Naive B cell (primary cell): Measurements from ENCODE around the gene GTF2H3. TPM values are rescaled to one million over a fixed set of nuclear protein-coding genes. Genes with fewer than 3 reads are reported as not detected.

Experiments used
- ATAC-seq, 2 donors: fragments of 150-1000 bp; cut with Tn5 transposase; 2 replicates each; pipeline ENCODE4 v1.10.0; 2021; ENCODE audit warnings: low read depth in 2 of 2, mild to moderate bottlenecking in 2 of 2, moderate library complexity in 2 of 2
- DNase-seq: peaks from one replicate; pipeline ENCODE4 v3.0.0; 2022
- H3K27ac Mint-ChIP-seq, 6 donors: one replicate each; pipeline ENCODE4 v1.8.0; 2020 to 2022; ENCODE audit warnings: mild to moderate bottlenecking in 6 of 6, mixed read lengths in 6 of 6, moderate library complexity in 5 of 6, inconsistent platforms in 2 of 6
- H3K27me3 Mint-ChIP-seq, 3 donors: one replicate each; pipeline ENCODE4 v1.8.0; 2021 to 2022; ENCODE audit warnings: mixed read lengths in 3 of 3, mild to moderate bottlenecking in 1 of 3
- H3K36me3 Mint-ChIP-seq, 2 donors: one replicate each; pipeline ENCODE4 v1.8.0; 2020 to 2022; ENCODE audit warnings: mixed read lengths in 2 of 2, inconsistent platforms in 1 of 2, mild to moderate bottlenecking in 1 of 2
- H3K4me1 Mint-ChIP-seq, 3 donors: one replicate each; pipeline ENCODE4 v1.8.0; 2020 to 2022; ENCODE audit warnings: mixed read lengths in 3 of 3, inconsistent platforms in 1 of 3, mild to moderate bottlenecking in 1 of 3, moderate library complexity in 1 of 3
- H3K4me3 Mint-ChIP-seq, 8 donors: one replicate each; pipeline ENCODE4 v1.8.0; 2020 to 2022; ENCODE audit warnings: mild to moderate bottlenecking in 8 of 8, mixed read lengths in 8 of 8, moderate library complexity in 8 of 8, inconsistent platforms in 2 of 8
- H3K9me3 Mint-ChIP-seq, 7 donors: one replicate each; pipeline ENCODE4 v1.8.0; 2020 to 2022; ENCODE audit warnings: mixed read lengths in 7 of 7, mild to moderate bottlenecking in 5 of 7, inconsistent platforms in 2 of 7, moderate library complexity in 1 of 7
- polyA plus RNA-seq, 6 donors: library from polyadenylated mRNA; unstranded; fragments of 300-500 nt; fragmentation: Illumina TruSeq; gene quantifications; one replicate each; pipeline ENCODE4 v1.2.3, GENCODE V29; 2021; ENCODE audit warnings: low read depth in 6 of 6

Gene GTF2H3
- polyA plus RNA-seq, 6 donors from 2014 or later: 18.6 to 43.7 (median 32.1) TPM

DNA sequence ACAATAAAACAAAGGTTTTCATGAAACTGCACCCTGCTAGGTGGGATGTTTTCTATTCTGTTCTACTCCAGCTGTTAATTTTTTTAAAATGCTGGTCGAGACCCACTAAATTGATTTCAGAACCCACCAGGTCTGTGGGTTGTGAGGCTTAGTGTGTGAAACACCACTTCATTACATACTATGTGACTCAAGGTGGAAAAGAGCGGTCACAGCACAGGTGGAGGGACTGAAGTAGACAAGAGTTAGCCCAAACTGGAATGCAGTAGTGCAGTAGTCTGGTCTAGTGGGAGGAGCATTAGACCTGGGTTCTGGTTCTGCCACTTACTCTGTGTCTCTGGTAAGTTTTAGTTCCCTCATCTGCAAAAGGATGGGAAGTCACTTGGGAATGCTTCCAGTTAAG lies 19.5 kb upstream of the GTF2H3 start:
- peaks cover 0 to 8% of the 10 kb centered on the region in 2 donors for H3K36me3 Mint-ChIP-seq
- ATAC-seq (no peak), DNase-seq (no peak)
- no peaks in the 10 kb centered on the region for H3K9me3 Mint-ChIP-seq
- no peak overlapping the region for H3K4me3 Mint-ChIP-seq
- H3K27me3 Mint-ChIP-seq: no peaks in the 10 kb centered on the region
- H3K27ac Mint-ChIP-seq: no peak overlapping the region
- H3K4me1 Mint-ChIP-seq: peaks cover 0 to 4% (median 3%) of the 10 kb centered on the region in 3 donors

DNA sequence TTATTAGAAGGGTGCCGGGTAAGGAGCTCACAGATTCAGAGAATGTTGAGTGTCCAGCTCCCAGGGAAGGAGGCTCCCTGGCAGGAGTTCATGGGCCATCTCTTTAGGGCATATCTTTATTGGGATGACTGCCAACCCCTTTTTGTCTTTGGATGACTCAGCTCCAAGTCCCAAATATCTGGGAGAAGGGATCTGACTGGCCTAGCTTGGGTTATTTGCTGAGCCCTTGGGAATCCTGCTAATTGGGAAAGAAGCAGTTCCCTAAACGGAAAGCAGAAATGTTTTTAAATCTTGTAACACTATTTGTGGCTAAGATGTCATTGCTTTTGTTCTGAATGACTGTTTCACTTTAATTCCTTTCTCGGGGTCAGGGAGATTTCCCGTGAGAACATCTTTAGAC lies 19.1 kb upstream of the GTF2H3 start:
- no peak for DNase-seq
- peaks cover 0 to 4% (median 3%) of the 10 kb centered on the region in 3 donors for H3K4me1 Mint-ChIP-seq
- no peak overlapping the region for H3K4me3 Mint-ChIP-seq
- H3K27ac Mint-ChIP-seq: peak overlapping the region in 1 of 6 donors; percentile 18
- H3K27me3 Mint-ChIP-seq: no peaks in the 10 kb centered on the region
- no peak for ATAC-seq
- H3K9me3 Mint-ChIP-seq: no peaks in the 10 kb centered on the region
- peaks cover 0 to 12% of the 10 kb centered on the region in 2 donors for H3K36me3 Mint-ChIP-seq

DNA sequence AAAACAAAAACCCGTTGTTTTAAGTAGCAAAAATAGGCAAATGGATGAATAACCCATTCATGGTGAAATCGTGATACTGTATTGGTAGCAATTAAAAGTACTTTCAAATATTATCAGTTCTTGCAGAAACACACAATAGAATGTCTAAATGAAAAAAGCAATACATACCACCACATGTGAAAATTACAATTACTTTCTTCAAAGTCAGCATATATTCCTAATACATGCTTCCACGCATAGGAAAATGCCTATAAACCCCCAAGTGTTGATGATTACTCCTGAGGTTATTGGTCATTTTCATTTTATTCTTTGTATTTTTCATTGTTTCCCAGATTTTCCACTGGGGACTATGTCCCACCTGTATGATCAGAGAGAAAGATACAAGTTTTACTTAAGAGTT lies 16.5 kb upstream of the GTF2H3 start:
- no peak overlapping the region for H3K4me3 Mint-ChIP-seq
- DNase-seq (no peak), ATAC-seq (no peak)
- H3K27me3 Mint-ChIP-seq: no peaks in the 10 kb centered on the region
- no peak overlapping the region for H3K27ac Mint-ChIP-seq
- H3K4me1 Mint-ChIP-seq: peaks cover 0 to 4% (median 3%) of the 10 kb centered on the region in 3 donors
- H3K36me3 Mint-ChIP-seq: peaks cover 12 to 18% of the 10 kb centered on the region in 2 donors
- H3K9me3 Mint-ChIP-seq: no peaks in the 10 kb centered on the region

DNA sequence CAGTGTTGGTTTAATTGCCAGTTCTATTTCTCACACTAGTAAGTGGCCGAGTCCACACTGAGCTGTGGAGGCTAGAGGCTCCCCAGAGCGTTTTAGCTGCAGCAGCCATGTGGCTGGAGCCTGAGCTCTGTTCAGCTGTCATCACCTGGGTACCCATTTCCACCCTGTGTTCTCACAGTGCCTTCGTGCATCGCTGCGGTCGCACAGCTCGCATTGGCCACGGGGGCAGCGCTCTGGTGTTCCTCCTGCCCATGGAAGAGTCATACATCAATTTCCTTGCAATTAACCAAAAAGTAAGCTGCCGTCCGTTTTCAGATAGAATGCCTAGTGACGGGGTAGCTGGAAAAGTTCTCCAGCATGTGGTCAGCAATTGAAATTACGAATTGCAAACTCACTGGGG lies 16.0 kb upstream of the GTF2H3 start:
- H3K27ac Mint-ChIP-seq: no peak overlapping the region
- peaks cover 12 to 18% of the 10 kb centered on the region in 2 donors for H3K36me3 Mint-ChIP-seq
- H3K4me3 Mint-ChIP-seq: no peak overlapping the region
- ATAC-seq (no peak), DNase-seq (no peak)
- H3K9me3 Mint-ChIP-seq: no peaks in the 10 kb centered on the region
- no peaks in the 10 kb centered on the region for H3K27me3 Mint-ChIP-seq
- H3K4me1 Mint-ChIP-seq: peaks cover 0 to 4% (median 3%) of the 10 kb centered on the region in 3 donors

DNA sequence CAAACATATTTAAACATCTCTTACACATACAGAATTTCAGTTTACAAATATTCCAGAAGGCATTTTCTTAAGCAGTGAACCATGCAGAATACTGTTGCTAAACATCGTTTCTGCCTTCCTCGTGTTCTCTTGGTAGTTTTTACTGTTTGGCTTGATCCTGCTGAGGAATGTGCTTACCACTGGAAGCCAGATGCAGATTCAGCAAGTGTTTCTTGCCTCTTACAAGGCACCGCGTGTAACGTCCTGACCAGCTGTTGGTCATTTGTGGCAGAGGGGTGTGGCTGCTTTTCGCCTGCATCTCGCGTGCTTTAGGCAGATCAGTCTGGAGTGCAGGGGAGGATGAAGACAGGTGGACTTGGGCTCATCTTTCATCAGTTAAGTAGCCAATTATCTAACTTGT lies 12.5 kb upstream of the GTF2H3 start:
- H3K4me1 Mint-ChIP-seq: peaks cover 0 to 4% (median 3%) of the 10 kb centered on the region in 3 donors
- peaks cover 10 to 21% of the 10 kb centered on the region in 2 donors for H3K36me3 Mint-ChIP-seq
- no peak for DNase-seq
- ATAC-seq: no peak
- no peak overlapping the region for H3K4me3 Mint-ChIP-seq
- H3K9me3 Mint-ChIP-seq: no peaks in the 10 kb centered on the region
- peak overlapping the region in 2 of 6 donors; percentile 33 to 47 for H3K27ac Mint-ChIP-seq
- no peaks in the 10 kb centered on the region for H3K27me3 Mint-ChIP-seq

DNA sequence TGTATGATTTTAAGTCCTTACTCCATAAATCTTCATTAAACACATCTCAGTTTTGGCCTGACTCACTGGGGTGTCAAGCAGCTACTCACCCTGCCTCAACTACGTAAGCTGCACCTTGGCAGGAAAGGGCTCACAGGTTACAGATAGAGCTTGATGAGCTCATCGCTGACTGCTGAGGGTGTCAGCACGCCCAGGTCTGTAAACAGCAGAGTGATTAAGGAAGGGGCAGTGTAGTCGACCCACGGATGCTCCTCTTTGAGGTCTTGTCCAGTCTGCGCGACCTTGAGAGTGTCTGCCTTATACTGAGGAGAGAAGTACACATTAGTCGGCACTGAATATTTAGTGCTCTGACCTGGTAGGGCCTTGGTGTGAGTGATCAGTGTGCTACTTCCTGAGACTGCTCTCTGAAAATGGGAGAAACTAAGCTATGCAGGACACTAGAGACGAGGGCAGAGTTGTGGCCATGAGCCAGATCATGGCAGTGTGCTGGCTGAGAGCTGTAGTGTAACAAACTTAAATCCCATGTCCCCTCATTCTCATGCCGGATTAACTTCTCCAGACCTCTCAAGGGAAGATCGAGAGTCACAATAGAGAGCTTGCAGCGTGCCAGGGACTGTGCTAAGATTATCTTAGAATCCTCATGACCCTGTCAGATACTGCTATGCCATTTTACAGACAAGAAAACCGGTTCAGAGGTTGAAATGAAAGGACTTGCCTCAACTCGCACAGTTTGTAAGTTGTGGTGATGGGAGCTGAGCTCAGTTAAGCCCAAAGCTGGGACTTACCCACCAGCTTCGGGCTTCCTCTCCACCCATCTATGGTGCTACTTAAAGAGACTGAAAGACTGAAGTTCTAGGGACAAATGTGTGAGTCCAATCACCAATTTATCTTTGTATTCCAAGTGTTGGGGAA lies 11.8 kb upstream of the GTF2H3 start:
- ATAC-seq (no peak), DNase-seq (no peak)
- no peaks in the 10 kb centered on the region for H3K9me3 Mint-ChIP-seq
- H3K27ac Mint-ChIP-seq: no peak overlapping the region
- no peaks in the 10 kb centered on the region for H3K27me3 Mint-ChIP-seq
- H3K4me1 Mint-ChIP-seq: peaks cover 0 to 4% (median 3%) of the 10 kb centered on the region in 3 donors
- peaks cover 10 to 27% of the 10 kb centered on the region in 2 donors for H3K36me3 Mint-ChIP-seq
- no peak overlapping the region for H3K4me3 Mint-ChIP-seq

DNA sequence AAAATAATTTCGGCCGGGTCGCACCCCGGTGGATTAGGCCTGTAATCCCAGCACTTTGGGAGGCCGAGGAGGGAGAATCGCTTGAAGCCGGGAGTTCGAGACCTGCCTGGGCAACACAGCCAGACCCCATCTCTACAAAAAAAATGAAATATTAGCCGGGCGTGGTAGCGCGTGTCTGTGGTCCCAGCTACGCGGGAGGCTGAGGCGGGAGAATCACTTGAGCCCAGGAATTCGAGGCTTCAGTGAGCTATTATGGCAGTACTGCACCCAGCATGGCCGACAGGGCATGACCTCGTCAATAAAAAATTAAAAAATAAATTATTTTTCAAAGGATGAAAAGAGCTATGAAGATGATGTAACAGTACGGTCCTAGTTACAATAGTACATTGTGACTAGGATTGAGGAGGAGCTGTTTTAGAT lies 523 bp downstream of the GTF2H3 start:
- no peak for ATAC-seq
- Mint-ChIP-seq H3K36me3 (peaks cover 5 to 13% of the 10 kb centered on the region in 2 donors), H3K4me1 (peaks cover 24 to 32% (median 27%) of the 10 kb centered on the region in 3 donors), H3K27me3 (no peaks in the 10 kb centered on the region), H3K4me3 (peak overlapping the region; percentile 89 to 99 (median 98)), H3K9me3 (no peaks in the 10 kb centered on the region), H3K27ac (peak overlapping the region; percentile 95 to 99 (median 98))
- no peak for DNase-seq

DNA sequence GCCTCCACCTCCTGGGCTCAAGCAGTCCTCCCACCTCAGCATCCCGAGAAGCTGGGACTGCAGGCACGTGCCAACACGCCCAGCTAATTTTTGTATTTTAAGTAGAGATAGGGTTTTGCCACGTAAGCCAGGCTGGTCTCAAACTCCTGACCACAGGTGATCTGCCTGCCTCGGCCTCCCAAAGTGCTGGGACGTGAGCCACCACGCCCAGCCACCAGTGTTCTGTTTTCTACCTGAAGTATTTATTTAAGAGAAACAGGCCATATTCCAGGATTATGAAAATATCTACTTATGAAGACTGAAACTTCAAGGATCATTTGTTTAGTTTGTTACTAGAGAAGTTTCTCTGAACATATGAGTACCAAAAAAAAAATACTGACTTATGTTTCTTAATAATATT lies 10.3 kb downstream of the GTF2H3 start:
- H3K4me1 Mint-ChIP-seq: no peaks in the 10 kb centered on the region
- no peak for DNase-seq
- peaks cover 0 to 10% of the 10 kb centered on the region in 2 donors for H3K36me3 Mint-ChIP-seq
- H3K27me3 Mint-ChIP-seq: no peaks in the 10 kb centered on the region
- H3K4me3 Mint-ChIP-seq: no peak overlapping the region
- H3K9me3 Mint-ChIP-seq: no peaks in the 10 kb centered on the region
- ATAC-seq: no peak
- no peak overlapping the region for H3K27ac Mint-ChIP-seq

DNA sequence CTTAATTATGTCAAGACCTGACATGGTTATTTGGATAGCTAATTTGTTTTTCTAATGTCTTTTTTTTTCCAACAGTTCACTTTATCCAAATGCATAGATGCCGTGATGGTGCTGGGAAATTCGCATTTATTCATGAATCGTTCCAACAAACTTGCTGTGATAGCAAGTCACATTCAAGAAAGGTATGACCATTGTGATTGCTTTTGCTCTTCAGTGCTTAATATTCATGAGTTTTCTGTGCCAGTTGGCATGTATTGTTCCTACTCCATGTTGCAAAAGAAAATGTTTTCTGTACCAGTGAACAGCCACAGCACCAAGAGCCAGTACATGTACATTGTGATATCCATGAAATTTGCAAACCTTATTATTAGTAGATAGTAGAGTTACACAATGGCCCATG lies 11.8 kb downstream of the GTF2H3 start:
- Mint-ChIP-seq H3K36me3 (peaks cover 0 to 10% of the 10 kb centered on the region in 2 donors), H3K27me3 (no peaks in the 10 kb centered on the region), H3K4me3 (no peak overlapping the region)

DNA sequence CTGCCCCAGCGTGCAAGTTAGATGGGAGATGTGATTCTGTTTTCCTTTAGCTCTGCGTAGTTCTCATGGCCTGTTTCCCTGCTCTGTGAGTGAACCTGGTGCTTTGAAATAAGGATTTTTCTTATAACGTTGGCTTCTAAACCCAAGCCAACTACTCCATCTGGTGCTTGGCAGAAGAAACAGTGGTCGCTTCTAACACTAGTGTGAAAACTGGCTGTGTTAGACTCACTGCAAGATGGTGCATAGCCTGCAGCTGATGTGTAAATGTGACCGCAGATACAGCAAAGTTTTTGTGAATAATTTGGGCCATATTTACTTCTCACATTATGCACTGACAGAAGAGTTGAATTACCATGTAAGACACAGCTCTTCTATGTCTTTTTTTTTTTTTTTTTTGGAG lies 12.2 kb downstream of the GTF2H3 start:
- peaks cover 0 to 10% of the 10 kb centered on the region in 2 donors for H3K36me3 Mint-ChIP-seq
- no peak for DNase-seq
- ATAC-seq: no peak
- no peaks in the 10 kb centered on the region for H3K9me3 Mint-ChIP-seq
- no peaks in the 10 kb centered on the region for H3K27me3 Mint-ChIP-seq
- H3K27ac Mint-ChIP-seq: peak overlapping the region in 1 of 6 donors; percentile 14
- H3K4me3 Mint-ChIP-seq: no peak overlapping the region
- H3K4me1 Mint-ChIP-seq: no peaks in the 10 kb centered on the region

More for the DNA sequence above, 11.8 kb downstream of the GTF2H3 start:
- Mint-ChIP-seq H3K27ac (no peak overlapping the region), H3K4me1 (no peaks in the 10 kb centered on the region), H3K9me3 (no peaks in the 10 kb centered on the region)
- no peak for ATAC-seq
- DNase-seq: no peak

DNA sequence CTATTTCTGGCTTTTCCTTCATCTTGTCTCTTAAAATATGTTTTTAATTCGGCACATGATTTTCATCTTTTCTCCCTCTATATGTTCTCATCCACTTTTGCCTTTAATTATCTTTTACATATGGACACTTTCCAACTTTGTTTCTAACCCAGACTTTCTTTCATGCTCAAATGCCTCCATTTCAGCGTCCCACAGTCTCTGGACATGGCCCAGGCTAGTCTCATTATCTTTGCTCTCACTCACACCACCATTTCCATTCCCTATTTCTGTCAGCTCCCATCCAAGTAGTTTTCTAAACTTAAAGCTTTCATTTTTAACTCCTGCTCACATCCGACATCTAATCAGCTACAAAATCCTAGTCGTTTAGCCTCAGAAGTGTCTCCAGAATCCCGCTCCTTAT lies 14.8 kb downstream of the GTF2H3 start:
- no peaks in the 10 kb centered on the region for H3K27me3 Mint-ChIP-seq
- ATAC-seq: no peak
- no peaks in the 10 kb centered on the region for H3K4me1 Mint-ChIP-seq
- H3K27ac Mint-ChIP-seq: no peak overlapping the region
- no peaks in the 10 kb centered on the region for H3K9me3 Mint-ChIP-seq
- no peak for DNase-seq
- H3K4me3 Mint-ChIP-seq: no peak overlapping the region
- peaks cover 0 to 10% of the 10 kb centered on the region in 2 donors for H3K36me3 Mint-ChIP-seq

DNA sequence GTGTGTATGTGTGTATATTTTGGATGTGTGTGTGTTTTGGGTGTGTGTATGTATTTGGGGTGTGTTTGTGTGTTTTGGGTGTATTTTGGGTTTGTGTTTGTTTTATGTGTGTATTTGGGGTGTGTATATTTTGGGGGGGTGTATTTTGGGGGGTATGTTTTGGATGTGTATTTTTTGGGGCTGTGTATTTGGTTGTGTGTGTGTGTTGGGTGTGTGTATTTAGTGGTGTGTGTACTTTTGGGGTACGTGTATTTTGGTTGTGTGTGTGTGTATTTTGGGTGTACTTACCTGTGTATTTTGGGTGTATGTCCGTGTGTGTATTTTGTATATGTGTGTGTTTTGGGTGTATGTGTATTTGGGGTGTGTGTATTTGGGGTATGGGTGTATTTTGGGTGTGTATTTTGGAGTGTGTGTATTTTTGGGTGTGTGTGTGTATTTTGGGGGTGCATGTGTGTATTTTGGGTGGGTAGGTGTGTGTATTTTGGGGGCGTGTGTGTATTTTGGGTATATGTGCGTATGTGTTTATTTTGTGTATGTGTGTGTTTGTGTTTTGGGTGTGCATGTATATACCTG lies 20.6 kb downstream of the GTF2H3 start:
- Mint-ChIP-seq H3K4me1 (peaks cover 0 to 13% (median 8%) of the 10 kb centered on the region in 3 donors), H3K27ac (peak overlapping the region in 2 of 6 donors; percentile 27 to 93), H3K9me3 (no peaks in the 10 kb centered on the region), H3K4me3 (no peak overlapping the region), H3K27me3 (no peaks in the 10 kb centered on the region), H3K36me3 (peaks cover 12 to 30% of the 10 kb centered on the region in 2 donors)
- DNase-seq (no peak), ATAC-seq (no peak)

DNA sequence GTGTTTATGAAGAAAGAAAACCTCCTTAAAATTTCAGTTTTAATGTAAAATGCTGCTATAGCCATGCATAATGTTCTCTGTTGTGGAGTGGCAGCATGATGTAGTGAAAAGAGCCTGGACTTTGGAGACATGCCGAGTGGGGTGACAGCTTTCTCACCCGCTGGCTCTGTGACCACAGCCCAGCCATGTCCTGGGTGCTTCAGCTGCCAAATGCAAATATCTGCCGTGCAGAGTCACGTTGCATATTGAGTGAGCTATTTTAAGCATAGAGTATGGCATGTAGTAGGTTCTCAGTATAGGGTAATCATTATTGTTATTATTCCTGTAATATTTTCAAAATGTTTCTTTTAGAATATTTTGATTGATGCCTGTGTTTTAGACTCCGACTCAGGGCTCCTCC lies 21.8 kb downstream of the GTF2H3 start:
- Mint-ChIP-seq H3K27ac (no peak overlapping the region), H3K4me1 (peaks cover 0 to 15% (median 13%) of the 10 kb centered on the region in 3 donors), H3K9me3 (no peaks in the 10 kb centered on the region), H3K4me3 (peak overlapping the region in 1 of 8 donors; percentile 20), H3K36me3 (peaks cover 12 to 30% of the 10 kb centered on the region in 2 donors), H3K27me3 (no peaks in the 10 kb centered on the region)
- DNase-seq (no peak), ATAC-seq (peak in 1 of 2 donors; percentile 55)

DNA sequence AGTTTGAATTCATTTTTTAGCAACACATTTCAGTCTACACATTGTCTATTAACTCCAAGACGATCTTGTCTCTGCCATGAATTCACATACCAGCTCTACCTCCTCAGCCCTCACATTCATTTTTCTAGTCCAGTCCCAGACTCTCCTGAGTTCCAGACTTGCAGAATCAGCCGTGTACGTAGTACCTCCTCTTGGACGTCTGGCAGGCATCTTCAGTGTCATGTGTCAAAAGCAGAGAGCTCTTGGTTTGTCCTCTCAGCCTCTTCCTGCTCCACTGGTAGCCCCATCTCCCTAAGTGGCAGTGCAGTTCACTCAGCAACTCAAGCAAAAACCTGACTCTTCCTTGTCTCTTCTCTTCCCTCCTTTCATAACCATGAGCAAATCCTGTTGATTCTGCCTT lies 22.8 kb downstream of the GTF2H3 start:
- H3K27ac Mint-ChIP-seq: peak overlapping the region in 2 of 6 donors; percentile 9 to 44
- peaks cover 12 to 30% of the 10 kb centered on the region in 2 donors for H3K36me3 Mint-ChIP-seq
- no peak overlapping the region for H3K4me3 Mint-ChIP-seq
- H3K4me1 Mint-ChIP-seq: peaks cover 0 to 15% (median 13%) of the 10 kb centered on the region in 3 donors
- DNase-seq: no peak
- no peaks in the 10 kb centered on the region for H3K9me3 Mint-ChIP-seq
- ATAC-seq: no peak
- no peaks in the 10 kb centered on the region for H3K27me3 Mint-ChIP-seq
